ENCODE measurements around the gene MARVELD1.
"Not testable (repeated sequence)": the region's sequence is repeated elsewhere in the genome, so short reads cannot be mapped to it uniquely, and the experiment has no call there.

MARVELD1 gene

DNA sequence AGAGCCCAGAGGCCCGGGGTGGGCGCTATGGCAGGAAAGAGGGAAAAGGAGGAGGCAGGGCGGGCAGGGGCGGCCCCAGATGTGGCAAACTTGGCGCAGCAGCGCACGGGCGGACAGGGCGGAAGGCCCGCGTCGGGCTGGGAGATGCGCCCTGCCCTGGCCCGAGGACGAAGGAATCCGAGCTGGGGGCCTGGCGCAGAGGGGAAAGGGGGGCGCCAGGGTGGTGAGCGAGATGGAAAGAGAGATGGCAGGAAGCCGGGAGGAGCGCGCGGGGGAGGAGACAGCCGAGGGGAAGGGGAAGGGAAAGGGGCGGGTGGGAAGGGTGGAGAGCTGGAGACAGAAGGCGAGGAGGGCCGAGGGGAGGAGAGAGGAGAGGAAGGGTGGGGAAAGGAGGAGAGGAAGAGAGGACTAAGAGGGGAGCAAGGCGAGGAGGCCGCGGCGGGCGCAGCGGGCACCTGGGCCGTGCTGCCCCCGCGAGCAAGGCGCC lies at the start of gene MARVELD1:
Gene MARVELD1, plus strand, starts transcription at position 392 of the 487 bp plus-strand sequence. CDS start 147 bp downstream, outside the sequence.
- no peak for DNase-seq

DNA sequence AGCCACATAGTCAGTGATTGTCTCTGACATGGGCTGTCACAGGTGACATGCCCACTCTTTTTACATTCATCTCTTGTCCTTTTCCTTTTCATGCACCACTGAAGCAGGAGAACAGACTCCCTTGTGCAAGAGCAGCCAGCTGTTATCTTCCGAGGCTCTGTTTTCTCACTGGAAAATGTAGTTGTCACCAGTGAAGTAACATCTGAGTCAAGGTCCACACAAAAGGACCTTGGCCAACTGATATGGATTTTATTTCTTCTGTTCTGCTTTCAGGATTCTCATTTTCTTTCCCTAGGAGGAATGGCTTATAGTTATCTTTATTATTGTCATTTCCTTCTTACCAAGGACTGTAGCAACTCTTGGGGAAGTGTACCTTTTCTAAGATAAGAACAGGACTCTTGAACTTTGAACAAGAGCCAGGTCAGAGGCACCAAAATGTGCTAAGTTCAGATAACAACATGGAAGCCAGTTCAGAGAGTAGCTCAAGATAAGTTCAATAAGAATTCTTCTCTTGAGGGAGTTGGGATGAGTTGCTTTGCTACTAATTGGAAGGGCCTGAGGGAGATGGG lies 49.2 kb upstream of the MARVELD1 start:
- no peak for DNase-seq

DNA sequence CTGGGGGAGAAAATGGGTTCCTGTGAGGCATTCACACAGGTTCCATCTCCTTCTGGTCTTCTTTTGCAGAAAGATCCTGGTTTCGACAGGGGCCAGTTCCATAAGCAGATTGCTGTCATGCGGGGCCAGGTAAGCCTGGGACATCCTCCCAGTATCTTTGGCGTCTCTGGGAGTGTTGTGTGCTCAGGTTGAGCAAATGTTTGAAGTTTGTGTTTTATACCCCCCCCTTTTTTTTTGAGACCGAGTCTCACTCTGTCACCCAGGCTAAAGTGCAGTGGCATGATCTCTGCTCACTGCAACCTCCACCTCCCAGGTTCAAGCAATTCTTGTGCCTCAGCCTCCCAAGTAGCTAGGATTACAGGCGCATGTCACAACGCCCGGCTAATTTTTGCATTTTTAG lies 46.5 kb upstream of the MARVELD1 start:
- no peak for DNase-seq

DNA sequence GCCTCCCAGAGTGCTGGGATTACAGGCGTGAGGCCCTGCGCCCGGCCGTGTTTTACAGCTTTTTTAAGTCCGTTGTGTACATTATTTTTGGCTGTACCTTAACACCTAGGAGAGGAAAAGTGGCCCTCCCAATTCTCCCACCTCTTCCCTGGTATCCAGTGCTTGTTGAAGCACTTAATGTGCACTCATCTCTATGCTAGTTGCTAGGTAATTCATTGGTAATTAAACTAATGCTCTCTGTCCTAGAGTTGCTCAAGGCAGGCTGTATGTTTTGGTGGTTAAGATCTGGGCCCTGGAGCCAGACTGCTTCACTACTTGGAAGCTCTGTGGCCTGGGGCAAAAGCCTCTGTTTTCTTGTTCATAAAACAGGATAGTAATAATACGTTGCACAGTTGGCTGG lies 46.1 kb upstream of the MARVELD1 start:
- DNase-seq, result no peak

DNA sequence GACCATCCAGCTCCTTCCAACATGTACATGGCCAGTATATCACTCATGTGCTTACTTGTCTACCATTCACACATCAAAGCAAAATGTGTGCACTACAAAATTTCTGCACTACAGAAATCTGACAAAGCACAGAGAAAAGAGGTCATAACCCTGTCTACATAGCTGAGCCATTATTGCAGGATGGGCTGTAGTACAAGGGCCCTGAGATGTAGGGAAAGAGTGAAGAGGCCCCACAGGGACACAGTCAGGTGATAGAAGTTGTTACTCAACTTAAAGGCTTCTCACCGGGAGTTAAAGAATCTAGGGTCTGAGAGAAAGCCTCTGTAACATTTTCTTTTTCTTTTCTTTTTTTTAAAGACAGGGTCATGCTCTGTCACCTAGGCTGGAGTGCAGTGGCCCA lies 44.0 kb upstream of the MARVELD1 start:
- DNase-seq, result no peak

DNA sequence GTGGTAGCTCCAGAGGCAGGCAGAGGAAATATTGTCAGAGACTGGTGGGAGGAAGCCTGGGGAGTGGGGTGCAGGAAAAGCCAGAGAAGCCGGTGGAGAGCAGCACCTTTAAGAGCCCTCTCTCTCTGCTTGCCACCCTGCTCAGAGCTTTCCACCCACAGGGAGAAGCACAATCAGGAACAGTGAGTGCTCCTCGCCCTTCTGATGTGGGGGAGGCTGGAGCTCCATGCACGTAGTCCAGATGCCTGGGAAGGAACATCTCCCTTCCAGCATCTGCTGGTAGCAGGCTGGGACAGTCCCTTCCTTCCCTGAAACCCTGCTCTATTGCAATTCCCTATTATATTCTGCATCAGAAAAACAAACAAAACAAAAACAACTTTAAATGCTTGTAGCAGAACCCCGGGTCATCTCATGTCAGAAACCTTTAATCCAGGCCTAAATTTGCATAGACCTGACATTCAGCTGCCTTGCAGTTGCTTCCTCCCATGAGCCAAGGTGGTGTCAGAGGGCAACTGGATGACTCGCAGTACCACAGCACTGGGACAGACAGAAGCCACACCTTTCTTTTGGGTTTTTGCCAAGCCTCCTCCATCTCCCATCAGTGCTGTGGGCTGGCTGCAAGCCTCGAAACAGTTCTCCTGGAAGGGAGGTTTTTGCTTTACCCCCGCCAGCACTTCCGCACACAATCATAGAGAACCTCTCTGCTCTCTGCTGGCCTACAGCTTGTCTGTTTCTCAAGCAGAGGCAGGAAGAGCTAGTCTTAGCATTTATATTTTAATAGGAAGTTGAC lies 39.6 kb upstream of the MARVELD1 start:
- no peak for DNase-seq

DNA sequence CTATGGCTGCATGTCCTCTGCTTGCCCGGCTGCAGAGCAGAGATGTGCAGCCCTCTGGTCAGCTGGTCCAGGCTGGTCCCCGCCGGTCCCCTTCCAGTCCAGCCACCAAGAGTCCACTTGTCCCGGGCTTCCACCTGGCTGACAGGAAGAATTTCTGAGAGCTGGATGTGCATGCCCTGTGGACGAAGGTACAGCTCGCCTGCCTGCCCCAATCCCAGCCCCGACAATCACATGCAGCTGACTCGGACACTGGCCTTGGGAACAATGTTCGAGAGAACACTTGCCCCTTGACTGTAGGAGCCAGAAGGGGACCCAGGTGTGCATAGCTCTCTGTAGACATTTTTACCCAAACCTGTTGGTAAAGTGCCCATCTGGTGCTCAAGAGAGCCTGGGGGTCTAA lies 38.3 kb upstream of the MARVELD1 start:
- DNase-seq, result no peak

DNA sequence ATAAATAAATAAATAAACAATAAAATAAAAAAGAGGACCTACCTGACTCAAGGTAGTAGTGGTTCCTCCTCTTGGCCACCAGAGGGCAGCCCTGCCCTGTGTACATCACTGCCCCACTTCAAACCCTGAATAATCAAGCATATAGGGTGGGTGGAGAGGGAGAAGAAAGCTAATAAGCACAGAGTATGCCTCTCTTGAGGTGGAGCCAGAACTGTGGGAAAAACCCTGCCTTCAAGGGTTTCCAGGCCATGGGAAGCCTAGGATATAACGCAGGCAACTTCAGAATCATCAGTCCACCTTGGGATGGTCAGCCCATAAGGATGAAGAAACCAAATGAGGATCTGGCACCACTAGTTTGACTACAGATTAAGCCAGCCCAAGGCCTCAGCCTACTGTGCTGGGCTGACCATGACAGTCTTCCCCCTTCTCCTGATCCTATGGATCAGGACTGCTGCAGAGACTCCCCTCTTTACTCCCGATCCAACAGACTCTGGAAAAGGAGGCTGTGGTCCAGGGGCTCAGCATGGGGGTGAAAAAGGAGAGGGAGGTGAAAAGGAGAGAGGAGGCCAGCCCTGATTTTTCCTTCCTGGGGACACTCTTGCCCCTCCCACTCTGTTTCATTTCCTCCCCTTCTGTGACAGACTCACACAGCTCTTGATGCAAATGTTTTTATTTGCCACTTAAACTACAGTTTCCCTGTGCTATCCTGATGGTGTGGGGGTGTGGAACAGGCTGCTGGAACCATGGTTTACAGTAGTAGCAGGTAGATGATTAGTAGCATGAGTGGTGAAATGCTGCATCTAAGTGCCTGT lies 36.6 kb upstream of the MARVELD1 start:
- no peak for DNase-seq

DNA sequence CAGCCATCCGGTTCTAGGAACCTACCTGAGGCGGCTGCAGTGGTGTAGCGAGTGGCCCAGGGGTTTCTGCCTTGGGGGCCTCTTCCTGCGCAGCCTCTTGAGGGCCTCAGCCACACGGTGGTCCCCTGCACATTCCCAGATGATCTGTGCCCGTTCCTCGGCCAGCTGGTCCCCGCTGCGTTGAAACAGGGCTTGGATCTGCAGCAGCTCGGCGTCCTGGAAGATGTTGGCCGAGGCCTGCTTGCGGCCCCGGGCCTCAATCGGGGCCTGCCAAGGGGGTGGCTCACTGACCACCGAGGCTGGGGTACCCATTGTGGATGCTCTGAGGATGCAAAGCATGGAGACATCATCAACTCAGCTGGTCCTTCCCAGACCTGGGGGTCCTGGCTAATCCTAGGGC lies 33.9 kb upstream of the MARVELD1 start:
- DNase-seq, result no peak

DNA sequence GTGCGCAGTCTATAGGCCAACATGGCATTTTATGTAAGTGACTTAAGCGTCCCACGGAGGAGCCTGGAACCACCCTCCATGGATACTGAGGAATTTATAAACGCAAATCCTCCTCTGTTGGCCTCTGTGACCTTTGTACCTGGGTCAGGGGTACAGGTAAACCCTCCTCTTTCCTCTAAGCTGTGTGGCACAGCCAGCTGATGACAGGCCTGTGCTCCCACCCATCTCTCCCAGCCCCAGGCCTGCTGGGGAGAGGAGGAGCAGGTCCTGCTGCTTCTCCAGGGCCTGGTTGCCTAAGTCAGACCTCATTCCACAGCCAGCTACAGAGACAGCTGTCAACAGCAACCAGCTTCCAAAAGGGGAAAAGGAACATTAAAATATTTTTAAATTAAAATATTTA lies 31.5 kb upstream of the MARVELD1 start:
- no peak for DNase-seq

DNA sequence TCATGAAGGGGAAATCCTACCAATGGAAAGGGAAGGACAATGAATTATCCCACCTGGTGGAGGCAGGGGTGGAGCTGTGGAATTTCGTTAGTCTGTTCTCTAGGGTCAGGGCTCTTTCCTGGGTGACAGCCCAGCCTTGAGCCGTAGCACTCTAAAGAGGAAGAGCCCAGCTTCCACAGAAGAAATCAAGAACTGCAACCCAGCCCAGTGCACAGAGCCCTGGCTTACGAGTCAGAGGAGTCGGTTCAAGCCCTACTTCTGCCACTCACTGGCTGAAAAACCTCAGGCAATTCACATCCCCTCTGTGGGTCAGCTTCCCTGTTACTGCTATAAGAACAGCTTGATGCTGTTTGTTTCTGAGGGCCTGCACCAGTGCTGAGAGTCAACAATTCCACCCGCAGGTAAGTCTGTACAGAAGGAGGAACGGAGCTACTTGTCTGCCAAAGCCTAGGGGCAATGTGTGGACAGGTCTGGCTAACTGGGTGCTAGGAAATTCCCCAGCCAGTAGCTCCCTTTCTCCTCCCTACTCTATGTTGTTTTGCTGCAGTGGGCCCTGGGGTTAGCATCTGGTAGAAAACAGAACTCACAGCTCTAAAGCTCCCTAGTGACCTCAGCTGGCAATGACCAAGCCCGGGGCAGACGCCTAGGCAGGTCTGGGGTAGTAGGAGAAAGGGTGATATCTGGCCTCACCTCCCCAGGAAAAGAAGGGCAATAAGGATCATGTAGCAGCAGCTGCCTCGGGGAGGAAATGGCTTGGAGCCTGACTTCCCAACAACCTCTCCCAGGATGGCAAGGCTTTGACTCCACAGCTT lies 29.8 kb upstream of the MARVELD1 start:
- no peak for DNase-seq

DNA sequence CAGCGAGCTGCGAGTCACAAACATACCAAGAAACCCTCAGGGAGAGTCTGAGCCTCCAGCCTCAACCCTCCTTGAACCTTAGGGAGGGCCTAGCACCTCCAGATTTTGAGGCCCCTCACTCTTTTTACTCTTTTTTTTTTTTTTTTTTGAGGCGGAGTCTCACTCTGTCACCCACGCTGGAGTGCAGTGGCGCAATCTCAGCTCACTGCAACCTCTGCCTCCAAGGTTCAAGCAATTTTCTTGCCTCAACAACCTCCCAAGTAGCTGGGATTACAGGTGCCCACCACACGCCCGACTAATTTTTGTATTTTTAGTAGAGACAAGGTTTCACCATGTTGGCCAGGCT lies 29.2 kb upstream of the MARVELD1 start:
- DNase-seq, result not testable (repeated sequence)

DNA sequence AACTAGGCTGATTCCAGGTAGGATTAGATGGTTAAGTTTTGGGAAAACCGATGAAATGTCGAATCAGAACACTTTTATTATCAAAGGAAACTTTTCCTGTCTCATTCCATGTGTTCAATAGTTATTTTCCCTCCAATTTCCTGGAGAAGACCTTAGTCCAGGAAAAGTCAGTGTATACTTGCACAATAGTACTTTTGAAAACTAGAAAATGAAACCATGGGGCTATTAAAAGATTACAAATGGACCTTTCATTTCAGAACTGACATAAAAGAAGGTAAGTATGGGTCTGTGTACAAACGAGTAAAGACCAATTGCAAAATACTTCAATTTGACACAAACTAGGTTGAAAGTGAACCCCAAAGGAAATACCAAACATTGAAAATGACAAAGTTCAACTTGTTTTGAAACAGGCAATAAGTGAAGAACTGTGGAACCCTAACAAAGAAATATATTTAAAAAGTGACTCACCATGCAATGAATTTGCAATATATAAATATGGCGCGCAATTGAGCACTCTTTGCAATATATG lies 28.6 kb upstream of the MARVELD1 start:
- no peak for DNase-seq

DNA sequence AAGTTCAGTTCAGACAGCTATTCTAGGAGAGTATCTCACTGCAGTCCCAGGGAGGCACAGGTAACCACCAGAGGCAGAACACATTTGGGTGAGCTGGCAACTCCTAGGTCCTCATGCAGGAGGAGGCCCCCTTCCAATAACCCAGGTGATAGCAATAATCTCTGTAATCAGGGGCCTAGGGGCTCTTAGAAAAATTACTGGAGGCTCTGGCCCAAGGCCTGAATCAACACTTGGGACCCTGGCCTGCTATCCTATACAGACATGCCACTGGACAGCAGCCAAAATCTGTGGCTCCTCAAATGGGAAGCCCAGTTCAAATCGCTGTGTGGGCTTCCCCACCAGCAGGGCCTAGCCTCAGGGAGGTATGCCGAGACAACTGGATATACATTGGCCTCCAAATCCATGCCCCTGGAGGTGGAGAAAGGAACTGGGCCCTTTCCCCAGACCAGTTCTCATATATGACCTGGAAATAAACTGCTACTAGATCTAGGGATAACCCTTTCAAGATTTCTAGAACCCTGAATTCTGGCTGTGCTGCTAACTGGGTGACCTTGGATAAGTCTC lies 28.1 kb upstream of the MARVELD1 start:
- no peak for DNase-seq

DNA sequence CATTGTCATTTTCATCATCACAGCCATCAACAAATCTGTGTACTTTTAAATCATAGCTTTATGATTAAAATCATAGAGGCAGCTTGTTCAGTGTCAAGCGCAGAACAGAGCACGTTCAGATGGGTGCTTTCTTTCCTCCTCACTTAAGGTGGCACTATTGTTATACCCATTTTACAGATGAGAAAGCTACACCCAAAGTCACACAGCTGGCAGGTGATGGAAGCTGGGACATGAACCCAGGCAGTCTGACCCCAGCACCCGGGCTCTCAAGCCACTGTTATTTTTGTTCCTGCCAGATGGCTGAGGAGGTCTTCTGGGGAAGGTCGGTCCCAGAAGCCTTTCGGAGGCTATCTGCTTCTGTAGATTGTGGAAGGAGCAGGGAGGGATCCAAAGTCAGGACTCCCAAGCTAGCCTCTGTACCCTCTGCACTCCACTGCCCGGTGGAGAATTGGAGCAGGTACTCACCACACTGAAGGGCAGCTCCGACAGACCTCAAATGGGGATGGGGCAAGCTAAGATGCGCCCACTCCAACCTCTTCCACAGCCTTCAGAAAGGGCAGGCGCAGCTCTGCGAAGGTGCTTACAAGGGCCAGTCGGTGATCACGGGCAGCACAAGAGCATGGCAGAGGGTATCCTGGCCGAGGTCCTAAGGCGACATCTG lies 27.1 kb upstream of the MARVELD1 start:
- no peak for DNase-seq

DNA sequence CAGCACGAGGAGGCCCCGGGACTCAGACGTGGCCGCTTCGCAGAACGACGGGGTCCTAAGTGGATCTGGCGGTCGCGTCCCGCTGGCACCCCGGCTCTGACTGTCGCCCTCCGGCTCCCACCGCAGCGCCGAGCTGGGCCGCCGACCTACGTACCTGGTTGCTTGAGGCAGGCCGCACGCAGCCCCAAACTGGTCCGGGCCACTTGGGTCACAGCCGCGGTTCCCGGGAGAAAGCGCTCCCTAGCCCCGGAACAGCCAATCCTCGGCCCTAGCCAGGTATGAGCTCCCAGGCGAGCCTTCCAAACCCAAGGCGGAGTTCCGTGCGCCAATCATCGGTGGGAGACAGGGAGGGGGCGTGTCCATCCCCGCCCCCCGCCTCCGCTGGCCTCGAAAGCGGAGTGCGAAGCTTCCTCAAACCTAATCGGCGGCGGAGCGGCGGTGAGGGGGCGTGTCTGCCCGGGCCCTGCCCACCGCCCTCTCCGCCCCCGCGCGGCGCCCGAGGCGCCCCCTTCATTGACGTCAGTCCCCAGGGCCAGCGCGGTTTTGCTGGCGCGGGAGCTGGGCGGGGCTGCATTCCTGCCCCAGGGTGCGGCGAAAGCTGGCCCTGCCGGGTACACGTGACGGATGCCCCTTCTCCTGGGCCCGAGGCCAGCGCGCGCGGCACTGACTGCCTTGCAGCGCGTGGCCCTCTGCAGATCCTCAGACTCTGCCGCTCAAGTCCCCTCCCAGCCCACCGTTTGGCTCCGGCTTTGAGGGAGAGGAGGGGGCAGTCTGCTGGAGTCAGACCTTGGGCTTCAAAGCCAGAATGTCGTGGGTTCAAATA lies 26.4 kb upstream of the MARVELD1 start, which contains the start of gene AVPI1:
Gene AVPI1, minus strand, starts transcription at position 280 of the 823 bp plus-strand sequence. CDS start 7,336 bp downstream, outside the sequence.
- peak; percentile 65 for DNase-seq

DNA sequence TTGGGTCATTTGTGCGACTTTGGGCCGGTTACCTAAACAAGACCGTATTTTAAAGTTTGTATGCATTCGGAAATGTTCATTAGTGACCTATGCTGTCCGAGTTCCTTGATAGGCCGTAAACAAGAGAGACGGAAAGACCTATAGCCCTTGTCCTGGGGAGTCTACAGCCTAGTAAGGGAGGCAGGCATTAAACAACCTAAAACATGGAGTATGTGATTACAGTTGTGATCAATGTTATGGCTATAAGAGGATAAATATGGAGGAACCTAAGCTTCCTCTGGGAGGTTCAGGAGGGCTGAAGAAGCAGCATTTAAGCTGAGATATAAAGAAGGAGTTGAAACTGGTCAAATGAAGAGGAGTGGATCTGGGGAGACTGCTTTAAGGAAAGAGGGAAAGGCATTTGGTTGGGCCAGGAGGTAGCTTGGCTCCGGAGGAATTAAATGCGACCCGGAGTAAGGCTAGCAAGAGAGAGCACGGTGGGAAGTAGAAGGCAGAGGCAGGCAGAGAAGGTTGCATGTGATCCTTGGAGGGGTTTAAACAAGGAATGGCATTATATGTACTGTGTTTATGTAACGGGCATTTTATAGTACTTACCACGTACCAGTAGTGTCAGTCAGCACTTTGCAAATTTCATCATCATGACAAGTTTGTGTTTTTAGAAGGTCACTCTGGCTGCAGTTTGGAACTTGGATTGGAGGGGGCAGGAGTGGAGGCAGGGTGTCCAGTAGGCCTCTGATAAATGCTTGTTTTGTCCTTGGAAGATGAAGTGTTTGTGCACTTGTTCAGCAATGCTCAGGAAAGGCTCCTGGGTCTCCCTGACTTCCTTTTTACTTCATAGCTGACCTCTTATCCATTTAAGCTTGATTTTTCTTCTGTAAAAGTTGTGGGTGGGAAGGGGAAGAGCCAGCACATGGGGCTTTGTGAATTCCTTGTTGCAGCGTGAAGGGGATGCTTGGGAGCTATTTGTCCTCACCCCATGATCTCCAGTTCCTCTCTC lies 25.4 kb upstream of the MARVELD1 start:
- no peak for DNase-seq

DNA sequence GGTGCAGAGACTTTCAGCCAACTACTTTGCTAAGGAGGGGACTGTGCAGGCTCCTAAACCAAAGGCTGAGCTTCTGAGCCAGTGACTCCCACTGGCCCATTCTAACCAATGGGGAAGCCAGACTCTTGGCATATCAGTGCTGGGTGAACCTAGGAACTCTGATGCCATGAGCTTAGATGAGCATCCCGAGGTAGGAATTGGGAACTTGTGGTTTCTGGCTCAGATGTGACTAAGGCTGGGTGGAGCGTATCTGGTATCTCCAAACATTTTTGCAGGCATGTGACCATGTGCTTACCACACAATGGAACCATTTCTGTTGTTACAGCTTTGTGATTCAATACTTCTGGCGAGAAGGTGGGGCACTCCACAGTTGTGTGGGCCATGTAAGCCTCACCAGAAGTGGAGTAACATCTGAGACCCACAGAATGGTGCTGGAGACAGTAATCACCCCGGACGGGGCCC lies 23.9 kb upstream of the MARVELD1 start:
- DNase-seq, result no peak

DNA sequence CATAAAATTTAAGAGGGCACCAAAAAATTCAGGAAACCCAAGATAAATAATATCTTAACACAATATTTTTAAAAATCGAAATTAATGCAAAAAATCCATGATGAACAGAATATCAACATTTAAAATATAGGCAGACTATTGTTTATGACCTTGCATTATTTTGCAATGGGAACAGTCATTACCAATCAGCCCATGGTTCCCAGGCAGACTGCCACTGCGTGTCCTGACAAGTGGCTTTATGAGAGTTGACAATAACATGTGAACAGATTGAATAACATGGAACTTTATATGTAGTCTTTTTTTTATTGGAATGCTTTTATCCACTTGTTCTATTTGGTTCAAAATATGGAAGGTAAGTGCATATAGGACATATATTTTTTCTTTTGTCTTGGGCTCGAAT lies 23.4 kb upstream of the MARVELD1 start:
- no peak for DNase-seq

Data from NK-92 treated with Interleukin-12 subunit alpha and Interleukin-12 subunit beta, amount 100 ng/mL, for 24 hours (cell line).